GM18873 (cell line): ENCODE measurements around the gene ARHGEF16.

ENCODE experiments used
- ATAC-seq: cut with Tn5 transposase; IDR thresholded peaks from one replicate; pipeline ENCODE4 v1.9.1; 2021; ENCODE audit warnings: mild to moderate bottlenecking, moderate library complexity, moderate number of reproducible peaks; ENCODE audit not compliant: unreplicated experiment, low FRiP score

Gene ARHGEF16

GRCh38 chr1:3529099-3529729, 74.7 kb downstream of the ARHGEF16 start:
- no peak for ATAC-seq

- no peak for ATAC-seq
Measured at GRCh38 chr1:3530086-3530925, 75.8 kb downstream of the ARHGEF16 start.
